RWPE2 (cell line): Measurements from ENCODE around the gene ADTRP.
"Not testable (repeated sequence)": the region's sequence is repeated elsewhere in the genome, so short reads cannot be mapped to it uniquely, and the experiment has no call there.

Experiments used
- ATAC-seq: fragments of 200-7000 bp; cut with Tn5 transposase; 3 replicates; pipeline ENCODE4 v1.9.1; 2021; ENCODE audit warnings: low read depth
- DNase-seq: peaks from one replicate; pipeline ENCODE4 v3.0.0-alpha.2; 2020; ENCODE audit warnings: low spot score
- H3K27ac ChIP-seq: fragments of 450-650 bp; 2 replicates; pipeline ENCODE4 v1.5.1; 2017; ENCODE audit warnings: mild to moderate bottlenecking; ENCODE audit not compliant: poor library complexity, severe bottlenecking
- H3K27me3 ChIP-seq: fragments of 250-450 bp; sonication (Bioruptor Pico); 2 replicates; pipeline ENCODE4 v1.5.1; 2021; ENCODE audit warnings: mild to moderate bottlenecking, moderate library complexity; ENCODE audit not compliant: insufficient read depth, poor library complexity, severe bottlenecking
- H3K36me3 ChIP-seq: fragments of 250-450 bp; sonication (Bioruptor Pico); 2 replicates; pipeline ENCODE4 v1.5.1; 2020; ENCODE audit warnings: low read depth, mild to moderate bottlenecking, moderate library complexity
- H3K4me1 ChIP-seq: fragments of 250-450 bp; sonication (Bioruptor Pico); 2 replicates; pipeline ENCODE4 v1.5.1; 2021; ENCODE audit warnings: mild to moderate bottlenecking, moderate library complexity; ENCODE audit not compliant: insufficient read depth, poor library complexity, severe bottlenecking
- H3K4me3 ChIP-seq: fragments of 250-450 bp; sonication (Bioruptor Pico); 2 replicates; pipeline ENCODE4 v1.5.1; 2021; ENCODE audit warnings: mild to moderate bottlenecking, moderate library complexity; ENCODE audit not compliant: severe bottlenecking
- H3K9me3 ChIP-seq: fragments of 250-450 bp; sonication (Bioruptor Pico); 2 replicates; pipeline ENCODE4 v1.5.1; 2021; ENCODE audit warnings: mild to moderate bottlenecking, moderate library complexity; ENCODE audit not compliant: severe bottlenecking
- TF ChIP-seq, protein P1 (sequence below): fragments of 450-650 bp; IDR thresholded peaks from one replicate; pipeline ENCODE4 v1.5.1; 2017; ENCODE audit warnings: mild to moderate bottlenecking, moderate library complexity; ENCODE audit not compliant: poor library complexity, severe bottlenecking

ADTRP gene

DNA sequence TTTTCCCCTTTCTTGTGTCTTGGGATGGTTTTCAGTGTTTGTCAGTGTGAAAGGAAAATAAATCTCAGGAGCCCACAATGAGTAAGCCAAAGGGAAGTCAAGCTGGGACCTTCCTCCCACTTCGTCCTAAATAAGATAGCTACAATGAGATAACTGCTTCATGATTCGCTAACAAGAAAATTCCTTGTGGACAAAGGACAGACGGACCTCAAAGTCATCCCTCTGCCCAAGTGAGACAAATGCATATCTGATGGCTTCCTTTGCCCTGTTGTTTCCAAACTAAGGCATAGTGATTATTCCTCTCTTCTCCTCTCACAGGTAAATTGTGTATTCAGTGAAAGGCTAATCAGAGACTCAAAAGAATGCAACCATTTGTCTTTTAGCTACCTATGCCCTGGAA lies 26.1 kb upstream of the ADTRP start:
- DNase-seq (no peak), ATAC-seq (no peak)
- H3K27ac ChIP-seq: no peak overlapping the region
- no peak overlapping the region for H3K4me3 ChIP-seq
- TF ChIP-seq, protein P1, sequence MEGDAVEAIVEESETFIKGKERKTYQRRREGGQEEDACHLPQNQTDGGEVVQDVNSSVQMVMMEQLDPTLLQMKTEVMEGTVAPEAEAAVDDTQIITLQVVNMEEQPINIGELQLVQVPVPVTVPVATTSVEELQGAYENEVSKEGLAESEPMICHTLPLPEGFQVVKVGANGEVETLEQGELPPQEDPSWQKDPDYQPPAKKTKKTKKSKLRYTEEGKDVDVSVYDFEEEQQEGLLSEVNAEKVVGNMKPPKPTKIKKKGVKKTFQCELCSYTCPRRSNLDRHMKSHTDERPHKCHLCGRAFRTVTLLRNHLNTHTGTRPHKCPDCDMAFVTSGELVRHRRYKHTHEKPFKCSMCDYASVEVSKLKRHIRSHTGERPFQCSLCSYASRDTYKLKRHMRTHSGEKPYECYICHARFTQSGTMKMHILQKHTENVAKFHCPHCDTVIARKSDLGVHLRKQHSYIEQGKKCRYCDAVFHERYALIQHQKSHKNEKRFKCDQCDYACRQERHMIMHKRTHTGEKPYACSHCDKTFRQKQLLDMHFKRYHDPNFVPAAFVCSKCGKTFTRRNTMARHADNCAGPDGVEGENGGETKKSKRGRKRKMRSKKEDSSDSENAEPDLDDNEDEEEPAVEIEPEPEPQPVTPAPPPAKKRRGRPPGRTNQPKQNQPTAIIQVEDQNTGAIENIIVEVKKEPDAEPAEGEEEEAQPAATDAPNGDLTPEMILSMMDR: no peak
- H3K4me1 ChIP-seq: peaks cover 5% of the 10 kb centered on the region
- no peaks in the 10 kb centered on the region for H3K27me3 ChIP-seq
- H3K36me3 ChIP-seq: no peaks in the 10 kb centered on the region
- no peaks in the 10 kb centered on the region for H3K9me3 ChIP-seq

- ATAC-seq (no peak), DNase-seq (no peak)
- Histone ChIP-seq H3K36me3 (no peaks in the 10 kb centered on the region), H3K27me3 (no peaks in the 10 kb centered on the region), H3K27ac (no peak overlapping the region), H3K9me3 (no peaks in the 10 kb centered on the region), H3K4me1 (no peaks in the 10 kb centered on the region), H3K4me3 (no peak overlapping the region)
- TF ChIP-seq, protein P1: no peak
Observed at GRCh38 chr6:11804135-11804534, 25.5 kb upstream of the ADTRP start.

GRCh38 chr6:11803591-11803971 lies 25.0 kb upstream of the ADTRP start:
- Histone ChIP-seq H3K4me3 (no peak overlapping the region), H3K27me3 (no peaks in the 10 kb centered on the region), H3K9me3 (no peaks in the 10 kb centered on the region), H3K27ac (no peak overlapping the region), H3K4me1 (no peaks in the 10 kb centered on the region), H3K36me3 (no peaks in the 10 kb centered on the region)
- DNase-seq (no peak), ATAC-seq (no peak)
- TF ChIP-seq, protein P1: no peak

GRCh38 chr6:11802886-11803590 lies 24.4 kb upstream of the ADTRP start:
- DNase-seq (no peak), ATAC-seq (no peak)
- TF ChIP-seq, protein P1: no peak
- Histone ChIP-seq H3K9me3 (no peaks in the 10 kb centered on the region), H3K36me3 (no peaks in the 10 kb centered on the region), H3K27ac (no peak overlapping the region), H3K4me1 (no peaks in the 10 kb centered on the region), H3K27me3 (no peaks in the 10 kb centered on the region), H3K4me3 (no peak overlapping the region)

DNA sequence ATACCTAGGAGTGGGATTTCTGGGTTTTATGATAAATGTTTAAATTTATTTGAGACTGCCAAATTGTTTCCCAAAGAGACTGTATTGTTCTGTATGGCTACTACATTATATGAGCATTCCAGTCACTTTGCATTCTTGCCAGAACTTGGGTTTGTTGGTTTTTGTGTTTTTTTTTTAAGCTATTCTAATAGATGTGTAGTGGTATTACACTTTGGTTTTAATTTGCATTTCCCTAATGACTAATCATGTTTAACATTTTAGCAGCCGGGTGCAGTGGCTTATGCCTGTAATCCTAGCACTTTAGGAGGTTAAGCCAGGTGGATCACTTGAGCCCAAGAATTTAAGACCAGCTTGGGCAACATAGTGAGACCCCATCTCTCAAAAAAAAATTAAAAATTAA lies 21.9 kb upstream of the ADTRP start:
- not testable (repeated sequence) for H3K4me1 ChIP-seq, DNase-seq, H3K27me3 ChIP-seq, H3K4me3 ChIP-seq, H3K36me3 ChIP-seq, ATAC-seq, H3K27ac ChIP-seq, H3K9me3 ChIP-seq
